ENCODE data around the gene PAK5. TPM values are rescaled to one million over a fixed set of nuclear protein-coding genes. Genes with fewer than 3 reads are reported as not detected.

PAK5 gene
- total RNA-seq, 1 donor from 2014 or later: 1.6 TPM

- Histone ChIP-seq H3K27ac (no peak overlapping the region), H3K4me1 (no peaks in the 10 kb centered on the region), H3K79me2 (ENCODE audit: low read depth) (no peaks in the 10 kb centered on the region), H3F3A (ENCODE audit: low read depth) (no peaks in the 10 kb centered on the region), H3K9ac (no peak overlapping the region), H3K27me3 (no peaks in the 10 kb centered on the region), H3K9me3 (ENCODE audit: low read depth) (no peaks in the 10 kb centered on the region), H4K20me1 (ENCODE audit: low read depth) (no peaks in the 10 kb centered on the region), H3K4me3 (no peak overlapping the region), H3K4me2 (no peak overlapping the region), H2AFZ (replicated peaks) (no peak overlapping the region), H3K36me3 (no peaks in the 10 kb centered on the region)
- Mint-ChIP-seq H3K36me3 (no peaks in the 10 kb centered on the region), H3K27ac (no peak overlapping the region), H3K9me3 (no peaks in the 10 kb centered on the region), H3K4me1 (no peaks in the 10 kb centered on the region), H3K27me3 (ENCODE audit: insufficient read depth, low read depth) (peaks cover 2% of the 10 kb centered on the region), H3K4me3 (no peak overlapping the region)
- no peak for TF ChIP-seq EZH2phosphoT487 (IDR thresholded peaks at IDR 0.05)
- TF ChIP-seq, protein P1, sequence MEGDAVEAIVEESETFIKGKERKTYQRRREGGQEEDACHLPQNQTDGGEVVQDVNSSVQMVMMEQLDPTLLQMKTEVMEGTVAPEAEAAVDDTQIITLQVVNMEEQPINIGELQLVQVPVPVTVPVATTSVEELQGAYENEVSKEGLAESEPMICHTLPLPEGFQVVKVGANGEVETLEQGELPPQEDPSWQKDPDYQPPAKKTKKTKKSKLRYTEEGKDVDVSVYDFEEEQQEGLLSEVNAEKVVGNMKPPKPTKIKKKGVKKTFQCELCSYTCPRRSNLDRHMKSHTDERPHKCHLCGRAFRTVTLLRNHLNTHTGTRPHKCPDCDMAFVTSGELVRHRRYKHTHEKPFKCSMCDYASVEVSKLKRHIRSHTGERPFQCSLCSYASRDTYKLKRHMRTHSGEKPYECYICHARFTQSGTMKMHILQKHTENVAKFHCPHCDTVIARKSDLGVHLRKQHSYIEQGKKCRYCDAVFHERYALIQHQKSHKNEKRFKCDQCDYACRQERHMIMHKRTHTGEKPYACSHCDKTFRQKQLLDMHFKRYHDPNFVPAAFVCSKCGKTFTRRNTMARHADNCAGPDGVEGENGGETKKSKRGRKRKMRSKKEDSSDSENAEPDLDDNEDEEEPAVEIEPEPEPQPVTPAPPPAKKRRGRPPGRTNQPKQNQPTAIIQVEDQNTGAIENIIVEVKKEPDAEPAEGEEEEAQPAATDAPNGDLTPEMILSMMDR (IDR thresholded peaks at IDR 0.05): no peak
- TF ChIP-seq EZH2 (IDR thresholded peaks at IDR 0.05): no peak
- no peak for DNase-seq (ENCODE audit: low spot score)
These were observed 83.6 kb downstream of the PAK5 start for GRCh38 chr20:9755301-9755700.

- H3K4me1 ChIP-seq: no peaks in the 10 kb centered on the region
- no peaks in the 10 kb centered on the region for H3K36me3 ChIP-seq
- no peak for TF ChIP-seq EZH2phosphoT487 (IDR thresholded peaks at IDR 0.05)
- TF ChIP-seq, protein P1 (IDR thresholded peaks at IDR 0.05): no peak
- TF ChIP-seq EZH2 (IDR thresholded peaks at IDR 0.05): no peak
- Mint-ChIP-seq H3K9me3 (peaks cover 2% of the 10 kb centered on the region), H3K36me3 (no peaks in the 10 kb centered on the region), H3K4me1 (peaks cover 4% of the 10 kb centered on the region), H3K27ac (no peak overlapping the region), H3K27me3 (ENCODE audit: insufficient read depth, low read depth) (no peaks in the 10 kb centered on the region), H3K4me3 (no peak overlapping the region)
- no peak overlapping the region for H2AFZ ChIP-seq (replicated peaks)
- no peaks in the 10 kb centered on the region for H3K79me2 ChIP-seq (ENCODE audit: low read depth)
- no peak overlapping the region for H3K27ac ChIP-seq
- no peaks in the 10 kb centered on the region for H3K27me3 ChIP-seq
- no peak overlapping the region for H3K4me2 ChIP-seq
- no peak overlapping the region for H3K9ac ChIP-seq
- H3K4me3 ChIP-seq: no peak overlapping the region
- H3K9me3 ChIP-seq (ENCODE audit: low read depth): no peaks in the 10 kb centered on the region
- no peaks in the 10 kb centered on the region for H4K20me1 ChIP-seq (ENCODE audit: low read depth)
- DNase-seq (ENCODE audit: low spot score): no peak
- no peaks in the 10 kb centered on the region for H3F3A ChIP-seq (ENCODE audit: low read depth)
These were observed 94.3 kb downstream of the PAK5 start for GRCh38 chr20:9744551-9744950.

DNA sequence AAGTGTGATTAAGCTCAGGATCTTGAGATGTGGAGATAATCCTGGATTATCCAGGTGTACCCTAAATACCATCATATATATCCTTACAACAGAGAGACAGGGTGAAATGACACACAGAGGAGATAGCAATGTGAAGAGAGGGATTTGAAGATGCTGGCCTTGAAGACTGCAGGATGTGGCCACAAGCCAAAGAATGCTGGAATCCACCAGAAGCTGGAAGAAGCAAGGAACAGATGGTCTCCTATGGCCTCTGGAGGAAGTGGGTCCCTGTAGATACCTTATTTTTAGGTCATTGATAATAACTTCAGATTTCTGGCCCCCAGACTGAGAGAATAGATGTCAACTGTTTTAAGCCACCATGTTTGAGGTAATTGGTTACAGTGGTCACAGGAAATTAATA, 95.0 kb downstream of the PAK5 start:
- TF ChIP-seq, protein P1 (IDR thresholded peaks at IDR 0.05): no peak
- TF ChIP-seq EZH2phosphoT487 (IDR thresholded peaks at IDR 0.05) (no peak), EZH2 (IDR thresholded peaks at IDR 0.05) (no peak)
- Mint-ChIP-seq H3K4me1 (peaks cover 8% of the 10 kb centered on the region), H3K27ac (no peak overlapping the region), H3K9me3 (peaks cover 2% of the 10 kb centered on the region), H3K36me3 (no peaks in the 10 kb centered on the region), H3K27me3 (ENCODE audit: insufficient read depth, low read depth) (no peaks in the 10 kb centered on the region), H3K4me3 (no peak overlapping the region)
- Histone ChIP-seq H3K79me2 (ENCODE audit: low read depth) (no peaks in the 10 kb centered on the region), H4K20me1 (ENCODE audit: low read depth) (no peaks in the 10 kb centered on the region), H3K9ac (no peak overlapping the region), H3K4me3 (no peak overlapping the region), H3F3A (ENCODE audit: low read depth) (no peaks in the 10 kb centered on the region), H3K4me2 (no peak overlapping the region), H3K36me3 (no peaks in the 10 kb centered on the region), H3K27me3 (no peaks in the 10 kb centered on the region), H3K4me1 (no peaks in the 10 kb centered on the region), H3K27ac (no peak overlapping the region), H2AFZ (replicated peaks) (no peak overlapping the region), H3K9me3 (ENCODE audit: low read depth) (no peaks in the 10 kb centered on the region)
- no peak for DNase-seq (ENCODE audit: low spot score)
